ENCODE measurements around the gene RALGAPA2. TPM values are rescaled to one million over a fixed set of nuclear protein-coding genes. Genes with fewer than 3 reads are reported as not detected.

Gene RALGAPA2
- total RNA-seq, 2 experiments from 2014 or later, result 14.3 to 17.2 TPM

GRCh38 chr20:20694591-20694990 lies 17.9 kb downstream of the RALGAPA2 start:
- Mint-ChIP-seq H3K27me3 (no peaks in the 10 kb centered on the region), H3K36me3 (ENCODE audit: low read depth) (no peaks in the 10 kb centered on the region), H3K4me3 (no peak overlapping the region), H3K27ac (no peak overlapping the region), H3K4me1 (ENCODE audit: low read depth) (peaks cover 14% of the 10 kb centered on the region), H3K9me3 (no peaks in the 10 kb centered on the region)
- DNase-seq, result no peak
- POLR2A ChIA-PET, result no interaction called here
- no peak for TF ChIP-seq CTCF (IDR thresholded peaks at IDR 0.05)
- ATAC-seq, result no peak
- CTCF ChIA-PET, result no interaction called here
- intact Hi-C loops (cut with micrococcal nuclease), result no loop called here

DNA sequence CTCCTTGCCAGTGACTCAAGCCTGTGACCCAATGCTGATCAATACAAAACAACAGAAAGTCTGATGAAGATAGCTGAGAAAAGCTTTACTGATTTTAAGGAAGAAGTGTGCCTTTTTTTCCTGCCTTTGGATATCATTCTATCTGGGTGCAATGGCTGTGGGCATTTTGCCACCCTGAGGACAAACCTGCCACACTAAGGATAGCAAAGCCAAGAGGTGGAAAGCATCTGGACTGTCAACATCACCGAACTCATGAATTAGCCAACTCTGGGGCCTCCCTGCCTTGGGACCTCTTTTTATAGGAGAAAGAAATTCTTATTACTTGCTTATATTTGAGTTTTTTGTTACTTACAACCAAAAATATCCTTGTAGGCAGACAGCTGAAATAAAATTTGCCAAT lies 19.9 kb downstream of the RALGAPA2 start:
- DNase-seq, result no peak
- Mint-ChIP-seq H3K36me3 (ENCODE audit: low read depth) (no peaks in the 10 kb centered on the region), H3K4me3 (no peak overlapping the region), H3K27ac (no peak overlapping the region), H3K4me1 (ENCODE audit: low read depth) (peaks cover 21% of the 10 kb centered on the region), H3K27me3 (no peaks in the 10 kb centered on the region), H3K9me3 (no peaks in the 10 kb centered on the region)
- no peak for ATAC-seq
- TF ChIP-seq CTCF (IDR thresholded peaks at IDR 0.05), result no peak
- CTCF ChIA-PET, result no interaction called here
- intact Hi-C loops (cut with micrococcal nuclease), result no loop called here
- POLR2A ChIA-PET, result no interaction called here

DNA sequence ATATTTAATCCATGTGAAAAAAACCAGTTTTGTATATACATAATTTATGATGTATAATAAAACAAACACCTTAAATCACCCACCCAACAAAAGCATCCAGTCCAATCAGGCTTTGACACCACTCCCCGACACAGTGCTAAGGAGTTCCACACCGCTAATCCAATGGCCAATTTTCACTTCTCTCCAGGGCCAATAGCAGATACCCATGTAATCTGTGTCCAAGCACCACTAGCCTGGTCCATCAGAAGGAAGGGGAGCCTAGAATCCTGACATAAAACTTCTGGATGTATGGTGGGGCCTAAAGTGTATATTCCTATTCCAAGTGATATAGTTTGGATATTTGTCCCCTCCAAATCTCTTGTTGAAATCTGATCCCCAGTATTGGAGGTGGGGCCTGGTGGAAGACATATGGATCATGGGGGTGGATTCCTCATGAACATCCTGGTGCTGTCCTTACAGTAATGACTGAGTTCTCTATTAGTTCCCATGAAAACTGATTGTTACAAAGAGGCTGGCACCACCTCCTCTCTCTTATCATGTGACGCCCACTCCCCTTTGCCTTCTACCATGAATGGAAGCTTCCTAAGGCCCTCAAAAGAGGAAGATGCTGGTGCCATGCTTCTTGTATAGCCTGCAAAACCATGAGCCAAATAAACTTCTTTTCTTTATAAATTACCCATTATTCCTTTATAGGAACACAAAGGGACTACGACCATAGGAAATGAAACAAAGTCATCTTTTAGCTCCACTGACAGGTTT lies 20.8 kb downstream of the RALGAPA2 start:
- intact Hi-C loops (cut with micrococcal nuclease), result no loop called here
- no peak overlapping the region for H3K27ac Mint-ChIP-seq
- DNase-seq (no peak), ATAC-seq (no peak)
- peaks cover 27% of the 10 kb centered on the region for H3K4me1 Mint-ChIP-seq (ENCODE audit: low read depth)
- H3K27me3 Mint-ChIP-seq, result no peaks in the 10 kb centered on the region
- H3K36me3 Mint-ChIP-seq (ENCODE audit: low read depth), result no peaks in the 10 kb centered on the region
- TF ChIP-seq CTCF (IDR thresholded peaks at IDR 0.05), result no peak
- H3K9me3 Mint-ChIP-seq, result no peaks in the 10 kb centered on the region
- CTCF ChIA-PET, result no interaction called here
- no peak overlapping the region for H3K4me3 Mint-ChIP-seq
- POLR2A ChIA-PET, result no interaction called here

GRCh38 chr20:20690676-20691476 lies 21.6 kb downstream of the RALGAPA2 start:
- peaks cover 22% of the 10 kb centered on the region for H3K4me1 Mint-ChIP-seq (ENCODE audit: low read depth)
- H3K27me3 Mint-ChIP-seq, result no peaks in the 10 kb centered on the region
- no peak overlapping the region for H3K4me3 Mint-ChIP-seq
- H3K36me3 Mint-ChIP-seq (ENCODE audit: low read depth), result no peaks in the 10 kb centered on the region
- POLR2A ChIA-PET, result no interaction called here
- no peak for TF ChIP-seq CTCF (IDR thresholded peaks at IDR 0.05)
- intact Hi-C loops (cut with micrococcal nuclease), result no loop called here
- H3K27ac Mint-ChIP-seq, result no peak overlapping the region
- CTCF ChIA-PET, result no interaction called here
- DNase-seq (no peak), ATAC-seq (no peak)
- no peaks in the 10 kb centered on the region for H3K9me3 Mint-ChIP-seq

GRCh38 chr20:20687319-20687718 lies 25.1 kb downstream of the RALGAPA2 start:
- ATAC-seq (no peak), DNase-seq (no peak)
- no peak overlapping the region for H3K4me3 Mint-ChIP-seq
- peaks cover 53% of the 10 kb centered on the region for H3K4me1 Mint-ChIP-seq (ENCODE audit: low read depth)
- no peak for TF ChIP-seq CTCF (IDR thresholded peaks at IDR 0.05)
- no peak overlapping the region for H3K27ac Mint-ChIP-seq
- no peaks in the 10 kb centered on the region for H3K36me3 Mint-ChIP-seq (ENCODE audit: low read depth)
- no peaks in the 10 kb centered on the region for H3K9me3 Mint-ChIP-seq
- CTCF ChIA-PET, result no interaction called here
- intact Hi-C loops (cut with micrococcal nuclease), result no loop called here
- POLR2A ChIA-PET, result interaction anchor here (0.6 kb wide), 1 partner anchor 16 kb away, joined by 4 read pairs; no protein-coding TSS in a partner anchor
- H3K27me3 Mint-ChIP-seq, result no peaks in the 10 kb centered on the region
